Endometrial microvascular endothelial cells (primary cell): ENCODE results near the gene UQCC5. TPM values are rescaled to one million over a fixed set of nuclear protein-coding genes. Genes with fewer than 3 reads are reported as not detected.

Source experiments
- in situ Hi-C: cut with HindIII; loops from 2 replicates; pipeline ENCODE4 v1.10.0; 2017; ENCODE audit warnings: low sequenced_read_pairs, low pct_unique_long_range_greater_than_20kb; ENCODE audit errors: inconsistent ontology term
- total RNA-seq: library from RNA; depleted of rRNA; stranded (reverse); fragments of >200 nt; gene quantifications from one replicate; pipeline ENCODE4 v1.2.3, GENCODE V29; 2015; ENCODE audit errors: inconsistent ontology term

The UQCC5 gene
- 0.84 TPM for total RNA-seq

GRCh38 chr3:52536369-52537164 is at the start of gene UQCC5:
UQCC5 (plus strand) TSS chr3:52536605; CDS start chr3:52536756, 151 bp downstream.
- in situ Hi-C loops = no loop called here

- in situ Hi-C loops = no loop called here
These were observed 49.2 kb upstream of the UQCC5 start for GRCh38 chr3:52487050-52487787.

GRCh38 chr3:52487788-52488691 is 48.4 kb upstream of the UQCC5 start:
- in situ Hi-C loops = no loop called here

- in situ Hi-C loops = no loop called here
These were observed 47.7 kb upstream of the UQCC5 start for GRCh38 chr3:52488746-52489145.

GRCh38 chr3:52489453-52489852 is 47.0 kb upstream of the UQCC5 start:
- in situ Hi-C loops = no loop called here

GRCh38 chr3:52490035-52490938 is 46.1 kb upstream of the UQCC5 start:
- in situ Hi-C loops = no loop called here

GRCh38 chr3:52490939-52491526 is 45.4 kb upstream of the UQCC5 start:
- in situ Hi-C loops = no loop called here

- in situ Hi-C loops = no loop called here
These were observed 44.3 kb upstream of the UQCC5 start for GRCh38 chr3:52492059-52492458.

GRCh38 chr3:52493232-52494017 is 43.0 kb upstream of the UQCC5 start:
- in situ Hi-C loops = no loop called here

- in situ Hi-C loops = no loop called here
These were observed 42.0 kb upstream of the UQCC5 start for GRCh38 chr3:52494445-52494844.

- in situ Hi-C loops = no loop called here
These were observed 41.4 kb upstream of the UQCC5 start, which contains the start of gene STAB1 for GRCh38 chr3:52494886-52495495. STAB1 (plus strand) TSS chr3:52495338; CDS start chr3:52495414, 76 bp downstream.

GRCh38 chr3:52495777-52496602 is 40.4 kb upstream of the UQCC5 start:
- in situ Hi-C loops = no loop called here

- in situ Hi-C loops = no loop called here
These were observed 38.0 kb upstream of the UQCC5 start for GRCh38 chr3:52498137-52499054.

GRCh38 chr3:52501046-52501445 is 35.4 kb upstream of the UQCC5 start:
- in situ Hi-C loops = no loop called here

GRCh38 chr3:52502001-52502400 is 34.4 kb upstream of the UQCC5 start:
- in situ Hi-C loops = no loop called here
